Stimulated activated effector memory CD8-positive, alpha-beta T cell treated with anti-CD3 and anti-CD28 coated beads, Interleukin-12 subunit alpha, Interleukin-12 subunit beta, amount 100 ng/mL, for 72 hours (primary cell): ENCODE data around the gene LY6G6D.
"Not testable (repeated sequence)": the region's sequence is repeated elsewhere in the genome, so short reads cannot be mapped to it uniquely, and the experiment has no call there.

ENCODE experiments used
- ATAC-seq: fragments of 150-1000 bp; cut with Tn5 transposase; 2 replicates; pipeline ENCODE4 v1.10.0; 2021
- DNase-seq, 2 donors: peaks; one replicate each; pipeline ENCODE4 v3.0.0; 2021 to 2022; ENCODE audit warnings: low spot score in 2 of 2
- H3K27ac Mint-ChIP-seq: one replicate; pipeline ENCODE4 v1.8.0; 2022; ENCODE audit warnings: mild to moderate bottlenecking, mixed read lengths
- H3K36me3 Mint-ChIP-seq: one replicate; pipeline ENCODE4 v1.8.0; 2022; ENCODE audit warnings: mild to moderate bottlenecking, mixed read lengths
- H3K4me1 Mint-ChIP-seq: one replicate; pipeline ENCODE4 v1.8.0; 2022; ENCODE audit warnings: mixed read lengths
- H3K4me3 Mint-ChIP-seq: one replicate; pipeline ENCODE4 v1.8.0; 2022; ENCODE audit warnings: mild to moderate bottlenecking, mixed read lengths
- H3K9me3 Mint-ChIP-seq: one replicate; pipeline ENCODE4 v1.8.0; 2022; ENCODE audit warnings: mixed read lengths

The LY6G6D gene

DNA sequence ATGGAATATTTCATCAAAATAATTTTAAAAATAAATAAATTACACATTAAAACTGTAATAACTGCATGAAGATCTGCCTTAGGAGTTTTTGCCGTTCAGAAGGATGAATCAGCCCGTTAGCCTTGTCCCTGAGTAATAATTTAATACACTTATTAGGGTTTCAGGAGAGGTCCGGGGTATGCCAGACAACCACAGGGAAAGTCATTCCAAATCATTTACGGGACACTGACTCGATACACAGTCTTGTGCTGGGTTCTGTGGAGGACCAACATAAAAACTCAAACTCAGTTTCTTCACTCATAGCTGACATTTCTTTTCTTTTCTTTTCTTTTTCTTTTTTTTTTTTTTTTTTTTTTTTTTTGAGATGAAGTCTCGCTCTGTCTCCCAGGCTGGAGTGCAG lies 9.2 kb upstream of the LY6G6D start:
- no peak for DNase-seq
- Mint-ChIP-seq H3K4me1 (peaks cover 29% of the 10 kb centered on the region), H3K36me3 (peaks cover 15% of the 10 kb centered on the region), H3K9me3 (no peaks in the 10 kb centered on the region), H3K27ac (no peak overlapping the region), H3K4me3 (no peak overlapping the region)
- ATAC-seq = no peak

DNA sequence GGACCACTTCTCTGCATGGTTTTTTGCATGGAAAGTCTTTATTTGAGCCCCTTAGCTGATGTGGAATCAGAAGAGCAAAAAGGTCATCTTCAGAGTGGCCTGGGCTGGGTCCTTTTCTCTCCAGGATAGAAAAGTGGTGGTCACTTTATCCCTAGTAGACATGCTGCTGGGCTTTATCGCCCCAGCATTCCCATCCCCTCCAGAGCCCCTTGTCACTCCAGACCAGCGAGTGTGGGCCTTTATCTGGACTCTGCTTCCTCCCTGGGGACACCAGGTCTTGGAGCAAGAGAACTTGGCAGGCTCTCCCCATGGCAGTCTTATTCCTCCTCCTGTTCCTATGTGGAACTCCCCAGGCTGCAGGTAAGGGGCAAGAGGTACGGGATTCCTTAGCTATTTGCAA lies 8.5 kb upstream of the LY6G6D start, which contains the start of gene LY6G6F:
TSS of gene LY6G6F (plus strand) at position 268 of the 400 bp plus-strand sequence. CDS start at position 309, 41 bp downstream.
- Mint-ChIP-seq H3K27ac (no peak within 1 kb of the TSS), H3K9me3 (no peaks in the 10 kb centered on the region), H3K36me3 (peaks cover 8% of the 10 kb centered on the region), H3K4me1 (peaks cover 29% of the 10 kb centered on the region), H3K4me3 (no peak within 1 kb of the TSS)
- no peak for DNase-seq
- ATAC-seq = no peak

DNA sequence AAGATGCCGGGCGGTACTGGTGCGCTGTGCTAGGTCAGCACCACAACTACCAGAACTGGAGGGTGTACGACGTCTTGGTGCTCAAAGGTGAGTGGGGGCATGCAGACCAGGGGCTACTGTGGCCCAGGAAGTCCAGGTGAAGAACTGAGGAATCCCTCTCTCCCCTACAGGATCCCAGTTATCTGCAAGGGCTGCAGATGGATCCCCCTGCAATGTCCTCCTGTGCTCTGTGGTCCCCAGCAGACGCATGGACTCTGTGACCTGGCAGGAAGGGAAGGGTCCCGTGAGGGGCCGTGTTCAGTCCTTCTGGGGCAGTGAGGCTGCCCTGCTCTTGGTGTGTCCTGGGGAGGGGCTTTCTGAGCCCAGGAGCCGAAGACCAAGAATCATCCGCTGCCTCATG lies 7.4 kb upstream of the LY6G6D start:
- peaks cover 2% of the 10 kb centered on the region for H3K36me3 Mint-ChIP-seq
- DNase-seq (no peak), ATAC-seq (no peak)
- H3K9me3 Mint-ChIP-seq = no peaks in the 10 kb centered on the region
- H3K27ac Mint-ChIP-seq = no peak overlapping the region
- H3K4me1 Mint-ChIP-seq = peaks cover 24% of the 10 kb centered on the region
- H3K4me3 Mint-ChIP-seq = no peak overlapping the region

DNA sequence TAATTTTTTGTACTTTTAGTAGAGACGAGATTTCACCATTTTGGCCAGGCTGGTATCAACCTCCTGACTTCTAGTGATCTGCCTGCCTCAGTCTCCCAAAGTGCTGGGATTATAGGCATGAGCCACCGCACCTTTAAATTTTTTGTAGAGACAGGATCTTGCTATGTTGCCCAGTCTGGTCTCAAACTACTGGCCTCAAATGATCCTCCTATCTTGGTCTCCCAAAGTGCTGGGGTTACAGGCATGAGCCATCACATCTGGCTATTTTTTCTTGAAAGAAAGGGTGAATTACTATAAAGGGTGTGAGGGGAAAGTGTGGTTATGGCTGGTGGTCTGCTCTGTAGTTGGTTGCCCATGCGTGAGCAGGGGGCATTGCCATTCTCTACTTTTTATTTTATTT lies 6.9 kb upstream of the LY6G6D start:
- ATAC-seq = no peak
- no peak overlapping the region for H3K4me3 Mint-ChIP-seq

DNA sequence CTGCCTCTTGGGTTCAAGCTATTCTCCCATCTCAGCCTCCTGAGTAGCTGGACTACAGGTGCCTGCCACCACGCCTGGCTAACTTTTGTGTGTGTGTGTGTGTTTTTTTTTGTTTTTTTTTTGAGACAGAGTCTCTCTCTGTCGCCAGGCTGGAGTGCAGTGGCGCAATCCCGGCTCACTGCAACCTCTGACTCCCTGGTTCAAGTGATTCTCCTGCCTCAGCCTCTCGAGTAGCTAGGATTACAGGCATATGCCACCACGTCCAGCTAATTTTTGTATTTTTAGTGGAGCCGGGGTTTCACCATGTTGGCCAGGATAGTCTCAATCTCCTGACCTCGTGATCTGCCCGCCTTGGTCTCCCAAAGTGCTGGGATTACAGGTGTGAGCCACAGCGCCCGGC lies 6.0 kb upstream of the LY6G6D start:
- H3K27ac Mint-ChIP-seq, H3K36me3 Mint-ChIP-seq: not testable (repeated sequence)

More for the DNA sequence above, 6.9 kb upstream of the LY6G6D start:
- H3K36me3 Mint-ChIP-seq = no peaks in the 10 kb centered on the region
- H3K27ac Mint-ChIP-seq = no peak overlapping the region
- H3K4me1 Mint-ChIP-seq = peaks cover 22% of the 10 kb centered on the region
- H3K9me3 Mint-ChIP-seq = no peaks in the 10 kb centered on the region
- no peak for DNase-seq

DNA sequence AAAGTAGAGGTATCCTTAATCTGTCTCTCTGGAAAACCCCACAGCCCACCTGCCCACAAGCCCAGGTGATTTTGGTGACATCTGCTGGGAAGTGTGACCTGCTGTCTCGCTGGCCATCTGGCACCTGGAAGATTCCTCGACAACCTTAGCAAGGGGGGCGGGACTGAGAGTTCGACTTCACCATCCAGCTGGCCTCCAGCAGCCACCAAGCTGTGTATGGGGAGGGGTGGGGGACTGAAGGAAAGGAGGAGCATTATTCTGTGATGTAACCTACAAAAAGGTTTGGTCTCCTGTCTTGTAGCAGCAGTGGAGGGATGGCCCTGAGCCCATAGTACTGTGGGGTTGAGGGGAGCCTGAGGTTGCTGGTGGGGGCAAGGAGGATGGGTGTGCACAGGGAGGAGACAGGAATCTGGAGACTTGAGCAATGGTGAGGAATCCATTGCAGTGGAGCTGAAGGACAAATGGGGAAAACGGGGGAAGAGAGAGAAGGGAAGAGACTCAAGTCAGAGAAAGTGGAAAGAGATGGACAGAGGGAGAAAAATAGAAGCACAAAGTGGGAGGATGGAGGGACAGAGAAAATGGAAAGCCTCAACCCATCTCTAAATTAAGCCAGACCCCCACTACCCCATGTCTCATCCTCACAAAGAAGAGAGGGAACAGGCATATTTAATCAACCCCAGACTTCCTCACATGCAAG lies 4.5 kb upstream of the LY6G6D start:
- H3K27ac Mint-ChIP-seq = peak overlapping the region; percentile 63
- no peak for DNase-seq
- no peaks in the 10 kb centered on the region for H3K36me3 Mint-ChIP-seq
- no peak for ATAC-seq
- peak overlapping the region; percentile 26 for H3K4me3 Mint-ChIP-seq
- H3K9me3 Mint-ChIP-seq = no peaks in the 10 kb centered on the region
- peaks cover 18% of the 10 kb centered on the region for H3K4me1 Mint-ChIP-seq

More for the DNA sequence above, 6.0 kb upstream of the LY6G6D start:
- not testable (repeated sequence) for H3K9me3 Mint-ChIP-seq, DNase-seq, ATAC-seq, H3K4me3 Mint-ChIP-seq
- peaks cover 18% of the 10 kb centered on the region for H3K4me1 Mint-ChIP-seq

DNA sequence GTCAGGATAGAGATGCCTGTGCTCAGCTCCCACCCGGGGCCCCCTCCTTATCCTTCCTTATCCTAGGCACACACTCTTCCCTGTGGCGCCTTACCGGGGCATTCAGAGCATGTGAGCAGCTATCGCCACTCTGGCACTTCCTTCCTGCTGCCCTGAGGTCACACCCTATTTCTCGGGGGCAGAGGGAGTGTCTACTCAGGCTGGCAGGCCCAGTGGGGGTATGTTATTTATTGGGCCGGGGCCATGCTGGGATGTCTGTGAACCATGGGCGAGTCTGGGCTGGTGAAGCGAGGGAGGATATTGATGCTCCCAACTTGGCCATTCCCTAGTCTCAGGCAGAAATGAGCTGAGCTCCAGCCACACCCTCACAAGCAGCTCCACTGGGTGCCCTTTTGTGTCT lies 3.9 kb upstream of the LY6G6D start:
- peak overlapping the region; percentile 26 for H3K4me3 Mint-ChIP-seq
- no peaks in the 10 kb centered on the region for H3K9me3 Mint-ChIP-seq
- H3K36me3 Mint-ChIP-seq = no peaks in the 10 kb centered on the region
- peaks cover 18% of the 10 kb centered on the region for H3K4me1 Mint-ChIP-seq
- no peak for DNase-seq
- ATAC-seq = peak; percentile 42
- peak overlapping the region; percentile 63 for H3K27ac Mint-ChIP-seq

DNA sequence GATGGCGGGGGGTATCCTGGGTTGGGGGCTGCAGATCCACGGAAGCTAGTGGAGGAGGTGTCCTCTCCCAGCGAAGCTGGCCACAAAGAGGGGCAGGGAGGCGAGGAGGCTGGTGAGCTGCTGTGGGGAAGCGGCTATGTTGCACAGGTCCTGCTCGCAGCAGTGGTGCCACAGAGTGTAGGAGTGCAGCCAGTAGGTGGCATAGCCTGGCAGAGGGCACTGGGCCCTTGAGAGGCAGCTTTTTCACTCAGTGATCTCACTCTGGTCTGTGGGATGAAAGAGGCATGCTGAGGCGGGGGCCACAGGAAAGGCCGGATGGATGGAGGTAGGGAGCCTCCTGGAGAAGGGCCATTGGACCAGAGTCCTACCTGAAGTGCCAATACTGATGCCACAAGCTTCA lies 2.9 kb upstream of the LY6G6D start:
- Mint-ChIP-seq H3K27ac (peak overlapping the region; percentile 63), H3K4me1 (peaks cover 18% of the 10 kb centered on the region), H3K36me3 (no peaks in the 10 kb centered on the region), H3K9me3 (no peaks in the 10 kb centered on the region), H3K4me3 (no peak overlapping the region)
- ATAC-seq (peak; percentile 46), DNase-seq (no peak)

DNA sequence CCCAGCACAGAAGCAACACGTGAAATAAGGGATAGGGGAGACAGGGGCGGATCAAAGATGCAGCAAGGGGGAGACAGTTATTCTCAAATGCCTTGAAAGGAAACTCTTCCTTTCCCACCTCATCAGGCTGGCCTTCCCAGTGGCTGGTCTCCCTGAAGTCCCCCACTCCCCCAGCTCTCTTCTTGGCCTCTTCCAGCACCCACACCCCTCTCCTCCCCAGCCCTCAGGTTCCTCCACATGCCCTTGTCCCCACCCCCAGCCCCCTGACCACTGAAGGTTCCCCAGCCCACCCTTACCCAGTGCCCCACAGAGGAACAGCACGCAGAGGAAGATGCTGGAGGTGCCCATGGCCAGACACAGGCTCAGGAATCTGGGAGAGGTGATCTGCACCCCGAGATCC lies 1.7 kb upstream of the LY6G6D start:
- no peak for ATAC-seq
- Mint-ChIP-seq H3K9me3 (no peaks in the 10 kb centered on the region), H3K4me3 (no peak overlapping the region), H3K4me1 (peaks cover 18% of the 10 kb centered on the region), H3K36me3 (no peaks in the 10 kb centered on the region), H3K27ac (no peak overlapping the region)
- no peak for DNase-seq

DNA sequence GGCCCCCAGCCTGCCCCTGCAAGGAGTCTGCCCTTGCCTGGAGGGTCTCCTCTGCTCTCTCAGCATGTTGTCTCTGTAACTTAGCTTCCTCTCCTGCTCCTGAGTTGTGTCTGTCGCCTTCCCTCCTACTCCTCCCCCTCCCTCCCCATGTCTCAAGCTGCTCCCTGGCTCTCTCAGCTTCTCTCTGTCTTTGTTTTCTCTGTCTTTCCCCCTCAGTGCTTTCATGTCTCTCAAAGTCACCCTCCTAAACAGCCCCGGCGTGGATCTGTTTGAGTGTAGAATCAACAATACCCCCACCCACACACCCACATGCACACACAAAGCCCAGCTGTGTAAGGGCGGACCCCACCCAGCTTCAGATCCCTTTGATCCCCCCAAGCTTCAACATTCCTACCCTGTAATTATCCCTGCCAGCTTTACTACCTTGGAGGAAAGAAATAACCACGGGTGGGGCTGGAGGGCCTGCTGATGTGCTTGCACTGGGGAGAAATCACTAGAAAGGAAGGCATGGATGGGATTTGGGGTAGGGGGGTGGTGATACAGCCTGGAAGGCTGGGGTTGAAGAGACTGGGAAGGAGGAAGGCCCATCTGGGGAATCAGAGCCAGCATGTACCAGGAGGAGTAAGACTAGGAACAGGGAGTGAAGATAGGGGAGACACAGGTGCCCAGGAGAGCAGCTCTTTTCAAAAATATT lies 1.0 kb upstream of the LY6G6D start:
- Mint-ChIP-seq H3K4me3 (no peak overlapping the region), H3K27ac (no peak overlapping the region)
- ATAC-seq = no peak

DNA sequence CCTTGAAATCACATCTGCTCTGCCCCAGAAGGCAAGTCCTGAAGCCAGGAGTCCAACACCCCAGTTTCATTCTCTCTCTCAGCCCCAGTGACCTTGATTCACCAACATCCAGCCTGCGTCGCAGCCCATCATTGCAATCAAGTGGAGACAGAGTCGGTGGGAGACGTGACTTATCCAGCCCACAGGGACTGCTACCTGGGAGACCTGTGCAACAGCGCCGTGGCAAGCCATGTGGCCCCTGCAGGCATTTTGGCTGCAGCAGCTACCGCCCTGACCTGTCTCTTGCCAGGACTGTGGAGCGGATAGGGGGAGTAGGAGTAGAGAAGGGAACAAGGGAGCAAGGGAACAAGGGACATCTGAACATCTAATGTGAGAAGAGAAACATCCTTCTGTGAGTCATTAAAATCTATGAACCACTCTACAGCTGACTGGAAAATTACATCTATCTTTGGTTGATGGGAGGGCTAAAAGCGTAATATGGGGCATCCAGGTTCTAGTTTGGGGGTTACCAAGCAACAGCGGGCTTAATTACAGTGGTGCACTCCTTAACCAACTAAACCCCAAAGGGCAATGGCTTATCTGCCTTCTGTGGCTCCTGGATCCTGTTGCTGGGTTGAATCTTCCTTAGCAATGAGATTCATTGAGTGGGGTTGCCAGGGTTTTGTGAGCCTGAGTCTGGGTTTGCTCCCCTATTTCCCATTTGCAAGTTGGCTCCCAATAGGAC lies 2.5 kb downstream of the LY6G6D start:
- Mint-ChIP-seq H3K4me3 (no peak overlapping the region), H3K36me3 (no peaks in the 10 kb centered on the region), H3K27ac (no peak overlapping the region), H3K9me3 (no peaks in the 10 kb centered on the region), H3K4me1 (no peaks in the 10 kb centered on the region)
- no peak for DNase-seq
- ATAC-seq = no peak

More for the DNA sequence above, 1.0 kb upstream of the LY6G6D start:
- no peaks in the 10 kb centered on the region for H3K9me3 Mint-ChIP-seq
- DNase-seq = no peak
- no peaks in the 10 kb centered on the region for H3K36me3 Mint-ChIP-seq
- peaks cover 18% of the 10 kb centered on the region for H3K4me1 Mint-ChIP-seq

DNA sequence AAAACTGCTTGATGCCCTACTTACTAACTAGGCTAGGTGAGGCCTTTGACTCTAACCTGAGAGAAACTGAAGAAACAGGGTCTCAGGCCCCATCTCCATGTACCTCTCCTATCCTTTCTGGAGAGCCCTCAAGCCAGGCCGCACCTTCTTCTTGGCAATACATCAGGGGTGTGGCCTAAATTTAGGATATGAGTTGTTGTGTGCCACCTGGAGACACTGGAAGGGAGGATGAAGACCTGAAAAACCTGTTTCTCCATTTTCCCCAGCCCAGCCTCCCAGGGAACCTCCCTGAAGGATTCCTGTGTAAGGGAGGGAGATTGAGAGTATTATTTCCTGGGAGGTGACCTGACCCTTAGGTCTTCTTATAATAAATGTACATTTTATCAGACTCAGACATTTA lies 3.1 kb downstream of the LY6G6D start:
- H3K4me1 Mint-ChIP-seq = no peaks in the 10 kb centered on the region
- no peak for DNase-seq
- ATAC-seq = no peak
- H3K36me3 Mint-ChIP-seq = peaks cover under 1% of the 10 kb centered on the region
- H3K4me3 Mint-ChIP-seq = no peak overlapping the region
- H3K9me3 Mint-ChIP-seq = no peaks in the 10 kb centered on the region
- peak overlapping the region; percentile 10 for H3K27ac Mint-ChIP-seq

DNA sequence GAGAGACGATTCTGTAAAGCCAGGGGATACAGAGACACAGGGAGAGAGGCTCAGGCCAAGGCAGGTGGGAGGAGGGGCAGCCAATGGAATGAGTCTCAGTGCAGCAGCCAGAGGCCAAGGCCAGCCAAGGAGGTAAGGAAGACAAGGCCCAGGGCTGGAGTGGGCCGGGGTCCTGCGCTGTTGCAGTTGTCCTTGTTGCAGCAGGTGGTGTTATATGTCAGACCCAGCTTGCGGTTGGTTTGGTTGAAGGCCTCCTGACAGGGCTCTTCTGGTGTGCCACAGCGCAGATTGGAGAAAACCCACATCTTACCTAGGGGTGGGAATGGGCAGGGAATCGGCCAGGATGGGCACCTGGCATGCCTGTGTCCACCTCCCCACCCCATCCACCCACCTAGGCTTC lies 3.9 kb downstream of the LY6G6D start:
- ATAC-seq (no peak), DNase-seq (no peak)
- peaks cover 4% of the 10 kb centered on the region for H3K4me1 Mint-ChIP-seq
- no peak overlapping the region for H3K4me3 Mint-ChIP-seq
- peak overlapping the region; percentile 60 for H3K27ac Mint-ChIP-seq
- H3K36me3 Mint-ChIP-seq = peaks cover 8% of the 10 kb centered on the region
- no peaks in the 10 kb centered on the region for H3K9me3 Mint-ChIP-seq

DNA sequence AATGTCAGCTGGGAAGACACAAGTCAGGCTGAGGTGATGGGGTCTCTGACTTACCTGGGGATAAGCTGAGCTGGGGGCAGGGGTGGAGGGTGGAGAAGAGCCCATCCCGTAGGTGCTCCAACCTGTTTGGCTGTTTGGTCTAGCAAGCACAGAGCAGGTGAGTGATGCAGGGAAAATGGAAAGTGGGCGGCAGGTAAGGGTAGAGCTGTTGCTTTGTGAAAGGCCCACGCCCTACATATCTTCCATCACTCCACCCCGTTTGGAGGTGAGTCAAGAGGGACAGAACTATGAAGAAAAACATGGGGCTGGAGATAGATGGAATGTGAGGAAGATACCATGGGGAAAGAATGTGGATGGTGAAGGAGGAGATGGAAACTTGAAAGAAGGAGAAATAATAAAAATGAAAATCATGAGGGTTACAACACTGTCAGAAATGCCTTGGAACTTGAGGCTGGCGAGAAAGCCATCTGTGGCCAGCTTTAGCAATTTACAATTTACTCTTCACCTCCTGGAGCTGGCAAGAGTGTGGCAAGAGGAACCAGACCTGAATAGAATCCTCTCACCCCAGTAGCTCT lies 5.1 kb downstream of the LY6G6D start:
- H3K4me3 Mint-ChIP-seq = no peak overlapping the region
- no peaks in the 10 kb centered on the region for H3K9me3 Mint-ChIP-seq
- DNase-seq (no peak), ATAC-seq (no peak)
- H3K4me1 Mint-ChIP-seq = peaks cover 5% of the 10 kb centered on the region
- no peak overlapping the region for H3K27ac Mint-ChIP-seq
- H3K36me3 Mint-ChIP-seq = peaks cover 8% of the 10 kb centered on the region

DNA sequence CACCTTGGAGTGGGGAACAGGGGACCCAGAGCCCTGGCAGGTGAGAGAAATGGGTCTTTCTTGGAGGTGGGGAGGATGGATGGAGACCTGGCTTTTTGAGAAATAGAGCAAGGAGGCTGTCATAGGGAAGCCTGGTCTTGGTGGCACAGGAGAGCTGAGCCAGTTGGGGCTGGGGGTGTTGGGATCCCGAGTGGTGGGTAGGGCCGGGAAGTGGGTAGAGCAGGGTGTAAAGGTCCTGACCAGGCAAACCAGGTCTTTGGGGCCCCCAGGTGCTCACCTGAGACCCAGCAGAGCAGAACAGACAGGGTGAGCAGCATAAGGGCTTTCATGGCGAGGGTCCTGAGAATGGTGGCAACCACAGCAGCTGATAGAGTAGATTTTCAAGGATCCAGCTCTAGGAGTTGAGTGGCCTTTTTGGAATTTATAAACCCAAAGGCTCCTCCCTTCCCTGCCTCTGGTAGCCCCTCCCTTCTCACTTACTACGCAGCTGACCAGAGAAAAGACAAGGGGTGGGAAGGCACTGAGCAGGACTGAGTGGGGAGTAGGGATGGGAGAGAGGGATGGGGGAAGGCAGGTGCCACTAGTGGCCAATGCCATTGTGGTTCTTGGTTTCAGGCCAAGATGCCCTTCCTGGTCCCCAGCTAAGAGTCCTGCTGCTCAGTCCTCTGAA lies 6.3 kb downstream of the LY6G6D start, which contains the start of gene LY6G6C:
TSS of gene LY6G6C (minus strand) at position 396 of the 670 bp plus-strand sequence. CDS start at position 329, 67 bp downstream.
- H3K27ac Mint-ChIP-seq = no peak within 1 kb of the TSS
- no peak for ATAC-seq

More for the DNA sequence above, 6.3 kb downstream of the LY6G6D start, which contains the start of gene LY6G6C:
- Mint-ChIP-seq H3K4me3 (no peak within 1 kb of the TSS), H3K9me3 (no peaks in the 10 kb centered on the region), H3K4me1 (peaks cover 16% of the 10 kb centered on the region), H3K36me3 (peaks cover 8% of the 10 kb centered on the region)
- no peak for DNase-seq
